Gastrocnemius medialis (tissue), 4 donors: ENCODE data around the gene SLC38A7. TPM values are rescaled to one million over a fixed set of nuclear protein-coding genes. Genes with fewer than 3 reads are reported as not detected.

Experiments used
- ATAC-seq, 2 donors: fragments of 150-250 bp; one replicate each; pipeline ENCODE4 v1.9.1; 2016
- DNase-seq, 2 donors: peaks; one replicate each; pipeline ENCODE4 v3.0.0-alpha.2; 2019
- H3K27ac ChIP-seq, 4 donors: fragments of 200-600 bp; sonication (generic); 1 replicate in 1 of 4; 2 replicates in 3 of 4; pipeline ENCODE4 v1.5.1; 2016 to 2018; ENCODE audit warnings: mild to moderate bottlenecking in 2 of 4, moderate library complexity in 1 of 4
- H3K27me3 ChIP-seq, 3 donors: fragments of 200-600 bp; sonication (generic) in 2 of 3; 1 replicate in 1 of 3; 2 replicates in 2 of 3; pipeline versions ENCODE4 v1.5.1 to v1.6.0; 2016 to 2019; ENCODE audit warnings: mild to moderate bottlenecking in 1 of 3, moderate library complexity in 1 of 3
- H3K36me3 ChIP-seq, 2 donors: fragments of 200-600 bp; sonication (generic) in 1 of 2; one replicate each; pipeline ENCODE4 v1.5.1; 2017 to 2018
- H3K4me1 ChIP-seq, 2 donors: fragments of 200-600 bp; sonication (generic) in 1 of 2; one replicate each; pipeline ENCODE4 v1.5.1; 2016 to 2017; ENCODE audit warnings: mild to moderate bottlenecking in 2 of 2
- H3K4me3 ChIP-seq, 4 donors: fragments of 200-600 bp; sonication (generic) in 3 of 4; 1 replicate in 1 of 4; 2 replicates in 3 of 4; pipeline ENCODE4 v1.5.1; 2016 to 2019; ENCODE audit warnings: mild to moderate bottlenecking in 2 of 4
- H3K9me3 ChIP-seq, 3 donors: fragments of 200-600 bp; sonication (generic) in 2 of 3; 1 replicate in 1 of 3; 2 replicates in 2 of 3; pipeline ENCODE4 v1.5.1; 2016 to 2019
- POLR2A ChIP-seq, 2 donors: fragments of 450-650 bp; IDR thresholded peaks; one replicate each; pipeline ENCODE4 v1.6.1; 2017; ENCODE audit warnings: antibody characterized with exemption in 2 of 2, mild to moderate bottlenecking in 2 of 2, moderate library complexity in 2 of 2
- in situ Hi-C, 4 donors: fragments of 200-750 bp; cut with MboI; loops; one replicate each; pipeline versions ENCODE4 v1.15.0 to v1.8.0; 2017; ENCODE audit warnings: low sequenced_read_pairs in 4 of 4
- intact Hi-C: fragments of 100-400 bp; cut with DNase I; formaldehyde crosslinking; loops from one replicate; pipeline ENCODE4 v1.15.1; 2023; ENCODE audit warnings: low total_unique reads
- total RNA-seq, 4 donors: library from RNA; depleted of rRNA; stranded (reverse); fragments of >200 nt; gene quantifications; one replicate each; pipeline versions ENCODE4 v1.1.0 to v1.2.3, GENCODE V29; 2016
- TF ChIP-seq, protein P1 (sequence below), 5 experiments: fragments of 450-650 bp in 3 of 5; fragments of 200-600 bp in 2 of 5; sonication (generic) in 2 of 5; IDR thresholded peaks in 4 of 5; conservative IDR thresholded peaks in 1 of 5; 1 replicate in 4 of 5; 2 replicates in 1 of 5; pipeline ENCODE4 v1.5.1; 2016 to 2019; ENCODE audit warnings: antibody characterized with exemption in 5 of 5, mild to moderate bottlenecking in 3 of 5, moderate library complexity in 3 of 5

The SLC38A7 gene, protein sequence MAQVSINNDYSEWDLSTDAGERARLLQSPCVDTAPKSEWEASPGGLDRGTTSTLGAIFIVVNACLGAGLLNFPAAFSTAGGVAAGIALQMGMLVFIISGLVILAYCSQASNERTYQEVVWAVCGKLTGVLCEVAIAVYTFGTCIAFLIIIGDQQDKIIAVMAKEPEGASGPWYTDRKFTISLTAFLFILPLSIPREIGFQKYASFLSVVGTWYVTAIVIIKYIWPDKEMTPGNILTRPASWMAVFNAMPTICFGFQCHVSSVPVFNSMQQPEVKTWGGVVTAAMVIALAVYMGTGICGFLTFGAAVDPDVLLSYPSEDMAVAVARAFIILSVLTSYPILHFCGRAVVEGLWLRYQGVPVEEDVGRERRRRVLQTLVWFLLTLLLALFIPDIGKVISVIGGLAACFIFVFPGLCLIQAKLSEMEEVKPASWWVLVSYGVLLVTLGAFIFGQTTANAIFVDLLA
- total RNA-seq = 10 to 100 TPM in 2 of 4 donors, 1 to 10 TPM in 2; 6.8 to 12.2 (median 9.1) TPM

DNA sequence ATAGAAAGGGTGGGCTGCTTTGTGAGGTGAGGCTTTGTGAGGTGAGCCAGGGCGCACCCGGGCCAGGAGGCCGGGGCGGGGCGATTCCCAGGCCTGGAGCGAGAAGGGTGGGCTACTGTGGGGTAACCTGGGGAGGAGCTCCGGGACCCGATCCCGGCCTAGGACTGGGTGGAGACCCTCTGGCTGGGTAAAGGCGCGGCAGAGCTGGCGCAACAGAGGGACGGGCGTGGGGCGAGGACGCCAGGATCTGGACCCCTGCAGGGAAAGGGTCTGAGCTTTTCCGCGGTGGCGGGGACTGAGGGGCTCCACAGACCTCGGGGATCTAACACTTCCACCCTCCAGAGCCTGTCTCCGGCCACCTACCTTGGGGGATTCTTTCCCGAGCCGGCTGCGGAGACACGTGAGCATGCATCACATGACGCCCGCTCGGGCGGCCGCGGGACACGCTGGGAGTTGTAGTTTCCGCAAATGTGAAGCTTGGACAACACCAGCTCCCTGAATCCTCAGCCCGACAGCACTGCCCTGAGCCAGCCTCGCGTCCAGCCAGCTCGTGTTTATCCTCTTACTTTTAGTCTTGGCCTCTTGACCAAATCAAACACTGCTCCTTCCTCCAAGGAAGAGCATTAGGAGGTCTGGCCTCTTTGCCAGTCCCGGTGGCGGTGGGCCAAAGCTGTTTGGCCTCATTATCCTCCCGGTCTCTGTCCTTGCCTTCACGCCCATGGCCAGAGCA, at the start of gene SLC38A7:
Gene SLC38A7, minus strand, starts transcription at position 417 of the 730 bp plus-strand sequence. CDS start 4,644 bp downstream, outside the sequence.
- peak; percentile 83 to 89 for DNase-seq
- TF ChIP-seq, protein P1, sequence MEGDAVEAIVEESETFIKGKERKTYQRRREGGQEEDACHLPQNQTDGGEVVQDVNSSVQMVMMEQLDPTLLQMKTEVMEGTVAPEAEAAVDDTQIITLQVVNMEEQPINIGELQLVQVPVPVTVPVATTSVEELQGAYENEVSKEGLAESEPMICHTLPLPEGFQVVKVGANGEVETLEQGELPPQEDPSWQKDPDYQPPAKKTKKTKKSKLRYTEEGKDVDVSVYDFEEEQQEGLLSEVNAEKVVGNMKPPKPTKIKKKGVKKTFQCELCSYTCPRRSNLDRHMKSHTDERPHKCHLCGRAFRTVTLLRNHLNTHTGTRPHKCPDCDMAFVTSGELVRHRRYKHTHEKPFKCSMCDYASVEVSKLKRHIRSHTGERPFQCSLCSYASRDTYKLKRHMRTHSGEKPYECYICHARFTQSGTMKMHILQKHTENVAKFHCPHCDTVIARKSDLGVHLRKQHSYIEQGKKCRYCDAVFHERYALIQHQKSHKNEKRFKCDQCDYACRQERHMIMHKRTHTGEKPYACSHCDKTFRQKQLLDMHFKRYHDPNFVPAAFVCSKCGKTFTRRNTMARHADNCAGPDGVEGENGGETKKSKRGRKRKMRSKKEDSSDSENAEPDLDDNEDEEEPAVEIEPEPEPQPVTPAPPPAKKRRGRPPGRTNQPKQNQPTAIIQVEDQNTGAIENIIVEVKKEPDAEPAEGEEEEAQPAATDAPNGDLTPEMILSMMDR (IDR thresholded peaks at IDR 0.05 in 4 of 5, conservative IDR thresholded peaks at IDR 0.05 in 1 of 5) = no peak
- TF ChIP-seq POLR2A (IDR thresholded peaks at IDR 0.05) = peak in 1 of 2 donors; percentile 25
- H3K4me1 ChIP-seq = peaks cover 15 to 20% of the 10 kb centered on the region in 2 donors
- peak within 1 kb of the TSS; percentile 80 to 98 (median 92) for H3K4me3 ChIP-seq
- no peaks in the 10 kb centered on the region for H3K9me3 ChIP-seq
- peak within 1 kb of the TSS; percentile 76 to 93 (median 90) for H3K27ac ChIP-seq
- in situ Hi-C loops (loop anchor here in 1 of 4 donors (10.0 kb wide), 1 partner anchor 70 kb away; no protein-coding TSS in a partner anchor), intact Hi-C loops (loop anchor here (1.0 to 2.0 kb wide), 3 partner anchors 50 to 292 kb away; partner anchors contain the start of genes GINS3 and GOT2)
- peak; percentile 98 for ATAC-seq
- peaks cover 0 to 10% of the 10 kb centered on the region in 2 donors for H3K36me3 ChIP-seq
- H3K27me3 ChIP-seq = no peaks in the 10 kb centered on the region

DNA sequence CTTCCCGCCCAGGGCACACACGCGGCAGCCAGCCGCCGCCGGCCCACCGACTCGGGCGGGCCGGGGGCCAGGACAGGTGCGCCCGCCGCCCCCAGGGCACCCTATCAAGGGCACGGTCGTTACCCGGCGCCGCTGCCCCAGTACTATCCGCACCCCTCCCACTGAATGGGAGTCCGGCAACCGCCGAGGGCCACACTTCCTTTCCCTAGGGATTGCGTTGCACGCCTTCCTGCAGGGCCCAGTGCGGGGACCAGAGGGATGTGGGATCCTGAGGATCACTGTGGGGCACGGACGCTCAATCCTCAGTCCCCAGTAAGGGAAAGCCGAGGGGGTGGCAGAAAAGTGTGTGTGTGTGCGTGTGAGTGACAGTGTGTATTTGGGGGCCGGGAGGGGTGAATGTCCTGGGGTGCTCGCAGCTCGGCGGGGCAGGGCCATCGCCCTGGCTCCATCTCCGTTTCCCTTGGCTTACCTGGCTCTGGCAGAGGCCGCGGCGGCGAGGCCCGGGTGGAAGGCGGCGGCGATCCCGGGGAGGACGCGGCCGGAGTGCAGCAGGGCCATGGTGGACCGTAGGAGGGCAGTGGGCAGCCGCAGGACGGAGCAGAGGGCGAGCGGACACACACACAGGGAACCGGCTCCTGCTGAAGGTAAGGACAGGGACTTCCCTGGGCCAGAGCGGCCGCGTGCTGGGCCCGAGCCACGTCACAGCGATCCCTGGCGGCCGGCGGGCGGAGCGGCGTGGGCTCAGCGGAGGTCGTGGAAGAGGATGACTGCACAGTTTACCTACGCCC, 49.3 kb upstream of the SLC38A7 start, which contains the start of gene GOT2:
Gene GOT2, minus strand, starts transcription at position 646 of the 788 bp plus-strand sequence. Its CDS starts 88 bp downstream, at position 558.
- in situ Hi-C loops (loop anchor here in 1 of 4 donors (25.0 kb wide), 1 partner anchor 222 kb away; the partner anchor contains the start of genes NDRG4 and SETD6), intact Hi-C loops (loop anchor here (2.0 to 10.0 kb wide), 4 partner anchors 49 to 339 kb away; partner anchors contain the start of genes GINS3 and SLC38A7)
- ATAC-seq = peak; percentile 87 to 88
- Histone ChIP-seq H3K27ac (peak within 1 kb of the TSS; percentile 85 to 93 (median 92)), H3K4me1 (peaks cover 39 to 43% of the 10 kb centered on the region in 2 donors), H3K9me3 (no peaks in the 10 kb centered on the region), H3K27me3 (no peaks in the 10 kb centered on the region), H3K4me3 (peak within 1 kb of the TSS; percentile 79 to 96 (median 90)), H3K36me3 (no peaks in the 10 kb centered on the region)
- DNase-seq = peak; percentile 68 to 82
- TF ChIP-seq, protein P1 (IDR thresholded peaks at IDR 0.05 in 4 of 5, conservative IDR thresholded peaks at IDR 0.05 in 1 of 5) = peak; percentile 69 to 93 (median 84)
- TF ChIP-seq POLR2A (IDR thresholded peaks at IDR 0.05) = peak; percentile 40 to 56

DNA sequence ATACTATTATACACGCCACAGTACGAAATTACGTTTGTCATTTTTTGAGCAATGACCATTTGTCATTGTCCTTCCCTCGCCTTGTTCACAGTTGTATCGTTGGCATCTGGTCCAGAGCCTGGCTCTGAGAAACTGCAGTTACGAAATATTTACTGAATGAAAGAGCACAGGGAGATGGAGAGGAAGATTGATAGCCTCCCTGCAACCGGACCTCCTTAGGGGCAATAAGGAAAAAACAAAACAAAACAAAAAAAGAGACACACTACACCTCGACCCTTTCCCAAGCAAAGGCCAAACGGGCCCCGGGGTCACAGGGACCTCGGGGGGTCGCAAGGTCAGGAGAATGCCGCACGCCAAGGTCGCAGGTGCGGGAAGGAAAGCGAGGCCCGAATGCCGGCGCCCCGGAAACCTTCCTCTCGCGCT, 48.7 kb upstream of the SLC38A7 start:
- DNase-seq = peak in 1 of 2 donors; percentile 57
- ATAC-seq = peak; percentile 63 to 67
- Histone ChIP-seq H3K4me1 (peaks cover 45 to 49% of the 10 kb centered on the region in 2 donors), H3K27me3 (no peaks in the 10 kb centered on the region), H3K9me3 (no peaks in the 10 kb centered on the region), H3K4me3 (peak overlapping the region; percentile 79 to 96 (median 90)), H3K27ac (peak overlapping the region; percentile 85 to 93 (median 92)), H3K36me3 (no peaks in the 10 kb centered on the region)
- TF ChIP-seq, protein P1 (IDR thresholded peaks at IDR 0.05 in 4 of 5, conservative IDR thresholded peaks at IDR 0.05 in 1 of 5) = no peak
- TF ChIP-seq POLR2A (IDR thresholded peaks at IDR 0.05) = no peak
- intact Hi-C loops = loop anchor here (2.0 to 10.0 kb wide), 2 partner anchors 72 to 338 kb away; partner anchors contain the start of gene GINS3
- in situ Hi-C loops = loop anchor here in 1 of 4 donors (25.0 kb wide), 1 partner anchor 221 kb away; the partner anchor contains the start of genes NDRG4 and SETD6
